GM19372 (cell line): ENCODE measurements around the gene SZT2.

Experiments
- ATAC-seq: cut with Tn5 transposase; IDR thresholded peaks from one replicate; pipeline ENCODE4 v1.9.1; 2021; ENCODE audit warnings: mild to moderate bottlenecking, low read depth, moderate library complexity; ENCODE audit not compliant: unreplicated experiment

Gene SZT2

GRCh38 chr1:43439781-43440180 is 50.1 kb downstream of the SZT2 start:
- no peak for ATAC-seq

GRCh38 chr1:43440358-43440757 is 50.7 kb downstream of the SZT2 start:
- no peak for ATAC-seq

GRCh38 chr1:43441166-43441893 is 51.6 kb downstream of the SZT2 start:
- no peak for ATAC-seq

GRCh38 chr1:43441894-43442637 is 52.4 kb downstream of the SZT2 start:
- ATAC-seq: no peak

GRCh38 chr1:43442756-43443155 is 53.1 kb downstream of the SZT2 start:
- ATAC-seq: no peak

- ATAC-seq: no peak
Observed at GRCh38 chr1:43443197-43443946, 53.7 kb downstream of the SZT2 start.

- no peak for ATAC-seq
Observed at GRCh38 chr1:43444151-43444828, 54.6 kb downstream of the SZT2 start.

GRCh38 chr1:43444836-43445235 is 55.1 kb downstream of the SZT2 start:
- no peak for ATAC-seq

GRCh38 chr1:43445606-43446387 is 56.1 kb downstream of the SZT2 start:
- no peak for ATAC-seq

- no peak for ATAC-seq
Observed at GRCh38 chr1:43446388-43446740, 56.7 kb downstream of the SZT2 start.

GRCh38 chr1:43446881-43447835 is 57.5 kb downstream of the SZT2 start:
- ATAC-seq: no peak

- ATAC-seq: no peak
Observed at GRCh38 chr1:43447891-43448708, 58.4 kb downstream of the SZT2 start.

- ATAC-seq: no peak
Observed at GRCh38 chr1:43448955-43449707, 59.4 kb downstream of the SZT2 start.

GRCh38 chr1:43449708-43450069 is 60.0 kb downstream of the SZT2 start:
- no peak for ATAC-seq

- ATAC-seq: no peak
Observed at GRCh38 chr1:43450251-43450941, 60.7 kb downstream of the SZT2 start.

- no peak for ATAC-seq
Observed at GRCh38 chr1:43451157-43451591, 61.5 kb downstream of the SZT2 start.
